ENCODE data around the gene RREB1. TPM values are rescaled to one million over a fixed set of nuclear protein-coding genes. Genes with fewer than 3 reads are reported as not detected.

The RREB1 gene
- polyA plus RNA-seq, 1 experiment: 2.6 TPM

GRCh38 chr6:7165002-7165889 is 57.5 kb downstream of the RREB1 start:
- DNase-seq (ENCODE audit: low read depth, low spot score): no peak
- H3K4me3 ChIP-seq (ENCODE audit: low read depth, low read length): no peak overlapping the region
- ChIA-PET CTCF (interaction anchor here (0.5 to 1.3 kb wide), 4 partner anchors 56 to 451 kb away, joined by 3 to 5 read pairs (median 4); no protein-coding TSS in a partner anchor), POLR2A (interaction anchor here (0.9 to 2.4 kb wide), 5 partner anchors 9 to 57 kb away, joined by 3 to 6 read pairs (median 5); partner anchors contain the start of gene RREB1)
- H3K9me3 ChIP-seq (ENCODE audit: control insufficient read depth, insufficient read depth, low read length): no peaks in the 10 kb centered on the region
- H3K27me3 ChIP-seq (ENCODE audit: control insufficient read depth, insufficient read depth, low read length): no peaks in the 10 kb centered on the region
- H3K27ac ChIP-seq (ENCODE audit: low read depth, low read length): peak overlapping the region; percentile 79
- no peak for TF ChIP-seq CTCF (IDR thresholded peaks at IDR 0.05; ENCODE audit: low read depth, low read length)

GRCh38 chr6:7165890-7166267 is 58.1 kb downstream of the RREB1 start:
- no peak for TF ChIP-seq CTCF (IDR thresholded peaks at IDR 0.05; ENCODE audit: low read depth, low read length)
- POLR2A ChIA-PET: interaction anchor here (1.0 to 2.4 kb wide), 6 partner anchors 9 to 58 kb away, joined by 3 to 6 read pairs (median 5); partner anchors contain the start of gene RREB1
- H3K27ac ChIP-seq (ENCODE audit: low read depth, low read length): peak overlapping the region; percentile 79
- no peaks in the 10 kb centered on the region for H3K9me3 ChIP-seq (ENCODE audit: control insufficient read depth, insufficient read depth, low read length)
- CTCF ChIA-PET: interaction anchor here (1.1 to 1.3 kb wide), 2 partner anchors 57 to 489 kb away, joined by 4 to 5 read pairs; no protein-coding TSS in a partner anchor
- H3K27me3 ChIP-seq (ENCODE audit: control insufficient read depth, insufficient read depth, low read length): no peaks in the 10 kb centered on the region
- DNase-seq (ENCODE audit: low read depth, low spot score): no peak
- no peak overlapping the region for H3K4me3 ChIP-seq (ENCODE audit: low read depth, low read length)

- H3K4me3 ChIP-seq (ENCODE audit: low read depth, low read length): no peak overlapping the region
- H3K27ac ChIP-seq (ENCODE audit: low read depth, low read length): peak overlapping the region; percentile 79
- ChIA-PET CTCF (interaction anchor here (0.8 to 1.7 kb wide), 5 partner anchors 20 to 490 kb away, joined by 4 to 7 read pairs (median 5); no protein-coding TSS in a partner anchor), POLR2A (interaction anchor here (0.7 to 2.4 kb wide), 7 partner anchors 9 to 58 kb away, joined by 3 to 6 read pairs (median 5); partner anchors contain the start of gene RREB1)
- H3K27me3 ChIP-seq (ENCODE audit: control insufficient read depth, insufficient read depth, low read length): no peaks in the 10 kb centered on the region
- no peaks in the 10 kb centered on the region for H3K9me3 ChIP-seq (ENCODE audit: control insufficient read depth, insufficient read depth, low read length)
- TF ChIP-seq CTCF (IDR thresholded peaks at IDR 0.05; ENCODE audit: low read depth, low read length): no peak
- peak; percentile 67 for DNase-seq (ENCODE audit: low read depth, low spot score)
Measured at GRCh38 chr6:7166410-7167293, 58.9 kb downstream of the RREB1 start.

- peak overlapping the region; percentile 47 for H3K27ac ChIP-seq (ENCODE audit: low read depth, low read length)
- ChIA-PET CTCF (interaction anchor here (0.9 kb wide), 1 partner anchor 74 kb away, joined by 4 read pairs; no protein-coding TSS in a partner anchor), POLR2A (no interaction called here)
- no peak for DNase-seq (ENCODE audit: low read depth, low spot score)
- no peaks in the 10 kb centered on the region for H3K27me3 ChIP-seq (ENCODE audit: control insufficient read depth, insufficient read depth, low read length)
- no peaks in the 10 kb centered on the region for H3K9me3 ChIP-seq (ENCODE audit: control insufficient read depth, insufficient read depth, low read length)
- no peak overlapping the region for H3K4me3 ChIP-seq (ENCODE audit: low read depth, low read length)
- no peak for TF ChIP-seq CTCF (IDR thresholded peaks at IDR 0.05; ENCODE audit: low read depth, low read length)
Measured at GRCh38 chr6:7169296-7169721, 61.5 kb downstream of the RREB1 start.
